A673 (cell line): ENCODE data around the gene BCAM. TPM values are rescaled to one million over a fixed set of nuclear protein-coding genes. Genes with fewer than 3 reads are reported as not detected.

Source experiments
- BruUV-seq: library from RNA; stranded (reverse); fragments of 400-500 nt; replicated peaks from 2 replicates; lab custom pipeline; 2021; lab: Mats Ljungman, UMichigan
- CTCF ChIA-PET: fragments of 300-600 bp; sonication (Branson Sonifier 250); formaldehyde crosslinking; loops from one replicate; lab custom pipeline; 2022; ENCODE audit warnings: antibody characterized with exemption; lab: Charles Lee
- POLR2A ChIA-PET: fragments of 300-600 bp; sonication (Branson Sonifier 250); formaldehyde crosslinking; loops from one replicate; lab custom pipeline; 2022; ENCODE audit warnings: antibody characterized with exemption; ENCODE audit not compliant: low non-redundant PET; lab: Charles Lee
- DNase-seq: peaks from one replicate; pipeline ENCODE4 v3.0.0-alpha.2; 2015; ENCODE audit warnings: low spot score
- H3K27ac ChIP-seq: fragments of 200-600 bp; sonication (generic); 2 replicates; pipeline ENCODE4 v1.5.1; 2016; ENCODE audit warnings: mixed run types, low read depth, mild to moderate bottlenecking, mixed read lengths, antibody characterized with exemption, low read length; ENCODE audit not compliant: poor library complexity, severe bottlenecking
- H3K27me3 ChIP-seq: fragments of 200-600 bp; sonication (generic); replicated peaks from 2 replicates; pipeline ENCODE4 v1.6.1; 2017; ENCODE audit warnings: mixed run types, low read depth, mild to moderate bottlenecking, mixed read lengths, antibody characterized with exemption, low read length; ENCODE audit not compliant: insufficient read depth, poor library complexity
- H3K36me3 ChIP-seq: fragments of 200-600 bp; sonication (generic); 2 replicates; pipeline ENCODE4 v1.6.1; 2016; ENCODE audit warnings: mixed run types, mild to moderate bottlenecking, mixed read lengths, antibody characterized with exemption, low read length; ENCODE audit not compliant: insufficient read depth, poor library complexity, severe bottlenecking
- H3K4me1 ChIP-seq: fragments of 200-600 bp; sonication (generic); 2 replicates; pipeline ENCODE4 v1.6.1; 2017; ENCODE audit warnings: mixed run types, mild to moderate bottlenecking, mixed read lengths, antibody characterized with exemption, low read length; ENCODE audit not compliant: insufficient read depth, poor library complexity, severe bottlenecking
- H3K4me3 ChIP-seq: fragments of 200-600 bp; sonication (generic); 2 replicates; pipeline ENCODE4 v1.5.1; 2016; ENCODE audit warnings: low read depth, mixed run types, mild to moderate bottlenecking, mixed read lengths, low read length; ENCODE audit not compliant: poor library complexity, severe bottlenecking
- H3K9me3 ChIP-seq: fragments of 200-600 bp; sonication (generic); 2 replicates; pipeline ENCODE4 v1.6.1; 2016; ENCODE audit warnings: mixed run types, low read depth, mild to moderate bottlenecking, mixed read lengths, antibody characterized with exemption, low read length; ENCODE audit not compliant: poor library complexity, severe bottlenecking
- EZH2 ChIP-seq: fragments of 200-600 bp; sonication (generic); IDR thresholded peaks from 2 replicates; pipeline ENCODE4 v1.6.1; 2017; ENCODE audit warnings: borderline replicate concordance, low read depth, mild to moderate bottlenecking, mixed read lengths, antibody characterized with exemption, low read length; ENCODE audit not compliant: poor library complexity, severe bottlenecking
- intact Hi-C: fragments of 100-400 bp; cut with micrococcal nuclease; formaldehyde crosslinking; loops from one replicate; pipeline ENCODE4 v1.10.0; 2022; ENCODE audit not compliant: unreplicated experiment
- total RNA-seq: library from RNA; stranded (reverse); gene quantifications from 2 replicates; pipeline ENCODE4 v1.2.3, GENCODE V29; 2021
- TF ChIP-seq, protein P1 (sequence below): fragments of 300-800, 200-600 bp; sonication (generic); conservative IDR thresholded peaks from 2 replicates; pipeline ENCODE4 v1.5.1; 2017; ENCODE audit warnings: low read depth, mild to moderate bottlenecking, antibody characterized with exemption, low read length, moderate library complexity, mixed read lengths

BCAM gene
- total RNA-seq, 1 experiment from 2014 or later, result 3.4 TPM

DNA sequence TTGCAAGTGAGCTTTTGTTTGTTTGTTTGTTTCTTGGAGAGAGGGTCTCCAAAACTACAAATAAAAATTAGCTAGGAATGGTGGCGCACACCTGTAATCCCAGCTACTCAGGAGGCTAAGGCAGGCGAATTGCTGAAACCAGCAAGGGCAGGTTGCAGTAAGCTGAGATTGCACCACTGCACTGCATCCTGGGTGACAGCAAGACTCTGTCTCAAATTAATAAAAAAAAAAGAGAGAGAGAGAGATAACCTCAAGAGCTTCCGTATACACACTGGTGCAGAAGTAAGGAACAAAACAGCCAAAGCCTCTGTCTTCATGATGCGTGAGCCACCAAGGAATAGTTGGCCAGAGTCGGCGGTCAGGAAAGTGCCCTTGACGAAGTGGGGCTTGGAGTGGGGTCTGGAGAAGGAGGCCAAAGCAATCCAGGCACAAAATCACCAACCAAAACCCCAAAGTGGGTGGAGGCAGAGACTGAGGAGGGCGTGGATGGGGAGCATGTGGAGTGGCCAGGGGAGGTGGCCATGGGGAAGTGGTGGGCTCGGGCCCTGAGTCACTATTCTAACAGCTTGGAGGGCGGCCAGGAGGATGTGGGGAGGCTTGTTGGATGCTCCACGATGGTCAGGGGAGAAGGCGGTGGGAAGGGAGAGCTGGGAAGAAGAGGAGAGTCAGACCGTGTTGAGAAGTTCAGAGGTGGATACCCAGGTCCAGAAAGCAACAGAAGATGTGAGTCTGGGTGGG, 61.0 kb downstream of the BCAM start:
- no peak overlapping the region for H3K27ac ChIP-seq
- H3K36me3 ChIP-seq, result peaks cover 29% of the 10 kb centered on the region
- no peaks in the 10 kb centered on the region for H3K4me1 ChIP-seq
- H3K4me3 ChIP-seq, result no peak overlapping the region
- no TSS peak for BruUV-seq
- CTCF ChIA-PET, result interaction anchor here (0.7 kb wide), 1 partner anchor 299 kb away, joined by 4 read pairs; no protein-coding TSS in a partner anchor
- POLR2A ChIA-PET, result interaction anchor here (0.6 kb wide), 1 partner anchor 953 kb away, joined by 3 read pairs; no protein-coding TSS in a partner anchor
- H3K9me3 ChIP-seq, result no peaks in the 10 kb centered on the region
- intact Hi-C loops, result no loop called here
- TF ChIP-seq EZH2, result no peak
- TF ChIP-seq, protein P1, sequence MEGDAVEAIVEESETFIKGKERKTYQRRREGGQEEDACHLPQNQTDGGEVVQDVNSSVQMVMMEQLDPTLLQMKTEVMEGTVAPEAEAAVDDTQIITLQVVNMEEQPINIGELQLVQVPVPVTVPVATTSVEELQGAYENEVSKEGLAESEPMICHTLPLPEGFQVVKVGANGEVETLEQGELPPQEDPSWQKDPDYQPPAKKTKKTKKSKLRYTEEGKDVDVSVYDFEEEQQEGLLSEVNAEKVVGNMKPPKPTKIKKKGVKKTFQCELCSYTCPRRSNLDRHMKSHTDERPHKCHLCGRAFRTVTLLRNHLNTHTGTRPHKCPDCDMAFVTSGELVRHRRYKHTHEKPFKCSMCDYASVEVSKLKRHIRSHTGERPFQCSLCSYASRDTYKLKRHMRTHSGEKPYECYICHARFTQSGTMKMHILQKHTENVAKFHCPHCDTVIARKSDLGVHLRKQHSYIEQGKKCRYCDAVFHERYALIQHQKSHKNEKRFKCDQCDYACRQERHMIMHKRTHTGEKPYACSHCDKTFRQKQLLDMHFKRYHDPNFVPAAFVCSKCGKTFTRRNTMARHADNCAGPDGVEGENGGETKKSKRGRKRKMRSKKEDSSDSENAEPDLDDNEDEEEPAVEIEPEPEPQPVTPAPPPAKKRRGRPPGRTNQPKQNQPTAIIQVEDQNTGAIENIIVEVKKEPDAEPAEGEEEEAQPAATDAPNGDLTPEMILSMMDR, result no peak
- DNase-seq, result no peak
- H3K27me3 ChIP-seq, result no peaks in the 10 kb centered on the region

Other genes with a start within 250 kb of the BCAM start
- gene IGSF23, start 195.5 kb upstream of the BCAM start, total RNA-seq, result not detected in 2 replicates
- 26.8 and 29.5 TPM in 2 replicates for gene PVR, start 165.2 kb upstream of the BCAM start, total RNA-seq
- 2.5 and 2.9 TPM in 2 replicates for gene CEACAM19, start 137.6 kb upstream of the BCAM start, total RNA-seq
- gene CEACAM16, start 110.0 kb upstream of the BCAM start, total RNA-seq, result not detected in 2 replicates
- gene BCL3, start 60.4 kb upstream of the BCAM start, total RNA-seq, result 6.6 and 9.9 TPM in 2 replicates
- not detected in 2 replicates for gene CBLC, start 31.2 kb upstream of the BCAM start, total RNA-seq
- 76.7 and 83.6 TPM in 2 replicates for gene NECTIN2, start 37.2 kb downstream of the BCAM start, total RNA-seq
- gene TOMM40, start 82.2 kb downstream of the BCAM start, total RNA-seq, result 205 and 234 TPM in 2 replicates
- gene APOE, start 96.7 kb downstream of the BCAM start, total RNA-seq, result 9.4 and 10.4 TPM in 2 replicates
- 2.3 and 5.5 TPM in 2 replicates for gene APOC1, start 105.5 kb downstream of the BCAM start, total RNA-seq
- not detected in 2 replicates for gene APOC4, start 133.1 kb downstream of the BCAM start, total RNA-seq
- gene APOC2, start 136.9 kb downstream of the BCAM start, total RNA-seq, result not detected in 2 replicates
- 135 and 138 TPM in 2 replicates for gene CLPTM1, start 146.3 kb downstream of the BCAM start, total RNA-seq
- 11.9 and 13.1 TPM in 2 replicates for gene RELB, start 192.4 kb downstream of the BCAM start, total RNA-seq
- gene CLASRP, start 229.9 kb downstream of the BCAM start, total RNA-seq, result 104 and 109 TPM in 2 replicates